Gastrocnemius medialis (tissue), 4 donors: ENCODE data around the gene GALNT9.

ENCODE experiments used
- POLR2A ChIP-seq, 2 donors: fragments of 450-650 bp; IDR thresholded peaks; one replicate each; pipeline ENCODE4 v1.6.1; 2017; ENCODE audit warnings: antibody characterized with exemption in 2 of 2, mild to moderate bottlenecking in 2 of 2, moderate library complexity in 2 of 2
- TF ChIP-seq, protein P1 (sequence below), 5 experiments: fragments of 450-650 bp in 3 of 5; fragments of 200-600 bp in 2 of 5; sonication (generic) in 2 of 5; IDR thresholded peaks in 4 of 5; conservative IDR thresholded peaks in 1 of 5; 1 replicate in 4 of 5; 2 replicates in 1 of 5; pipeline ENCODE4 v1.5.1; 2016 to 2019; ENCODE audit warnings: antibody characterized with exemption in 5 of 5, mild to moderate bottlenecking in 3 of 5, moderate library complexity in 3 of 5

DNA sequence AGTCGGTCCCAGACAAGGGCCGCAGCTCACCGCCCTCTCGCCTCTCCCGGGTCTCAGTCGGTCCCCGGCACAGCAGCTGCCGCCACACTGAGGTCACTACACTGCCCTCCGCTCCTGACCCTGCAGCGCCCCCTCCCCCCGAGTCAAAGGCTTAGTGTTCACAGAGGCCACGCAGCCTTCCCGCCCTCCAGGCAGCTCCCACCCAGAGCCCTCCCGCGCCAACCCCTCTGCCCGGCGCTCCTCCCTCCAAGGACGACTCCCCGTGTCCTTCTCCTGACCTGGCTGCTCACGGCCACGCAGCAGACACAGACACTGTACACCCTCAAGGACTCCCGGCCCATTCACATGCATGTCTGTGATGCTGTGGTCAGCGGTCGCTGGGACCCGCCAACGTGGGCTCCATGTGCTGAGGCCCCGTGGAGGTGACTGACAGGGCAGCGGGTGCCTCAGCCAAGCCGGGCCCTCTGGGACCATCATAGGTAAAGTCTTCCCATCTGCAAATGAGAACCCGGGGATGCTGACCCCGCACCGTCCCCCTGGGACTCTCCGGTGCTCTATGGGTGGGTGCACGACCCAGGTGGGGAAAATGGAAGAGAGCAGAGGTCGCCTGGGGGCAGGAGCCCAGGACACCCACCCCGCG is 16.3 kb upstream of the GALNT9 start:
- TF ChIP-seq, protein P1, sequence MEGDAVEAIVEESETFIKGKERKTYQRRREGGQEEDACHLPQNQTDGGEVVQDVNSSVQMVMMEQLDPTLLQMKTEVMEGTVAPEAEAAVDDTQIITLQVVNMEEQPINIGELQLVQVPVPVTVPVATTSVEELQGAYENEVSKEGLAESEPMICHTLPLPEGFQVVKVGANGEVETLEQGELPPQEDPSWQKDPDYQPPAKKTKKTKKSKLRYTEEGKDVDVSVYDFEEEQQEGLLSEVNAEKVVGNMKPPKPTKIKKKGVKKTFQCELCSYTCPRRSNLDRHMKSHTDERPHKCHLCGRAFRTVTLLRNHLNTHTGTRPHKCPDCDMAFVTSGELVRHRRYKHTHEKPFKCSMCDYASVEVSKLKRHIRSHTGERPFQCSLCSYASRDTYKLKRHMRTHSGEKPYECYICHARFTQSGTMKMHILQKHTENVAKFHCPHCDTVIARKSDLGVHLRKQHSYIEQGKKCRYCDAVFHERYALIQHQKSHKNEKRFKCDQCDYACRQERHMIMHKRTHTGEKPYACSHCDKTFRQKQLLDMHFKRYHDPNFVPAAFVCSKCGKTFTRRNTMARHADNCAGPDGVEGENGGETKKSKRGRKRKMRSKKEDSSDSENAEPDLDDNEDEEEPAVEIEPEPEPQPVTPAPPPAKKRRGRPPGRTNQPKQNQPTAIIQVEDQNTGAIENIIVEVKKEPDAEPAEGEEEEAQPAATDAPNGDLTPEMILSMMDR (IDR thresholded peaks at IDR 0.05 in 4 of 5, conservative IDR thresholded peaks at IDR 0.05 in 1 of 5), result no peak
- TF ChIP-seq POLR2A (IDR thresholded peaks at IDR 0.05), result no peak
